Astrocyte of the spinal cord (primary cell): Measurements from ENCODE around the gene TBCCD1.

Experiments
- DNase-seq: peaks from one replicate; pipeline ENCODE4 v3.0.0; 2011; ENCODE audit warnings: low read depth, low spot score
- H3K4me3 ChIP-seq: 2 replicates; pipeline ENCODE4 v1.5.1; 2011; ENCODE audit warnings: low read depth, mild to moderate bottlenecking, low read length, moderate library complexity
- CTCF ChIP-seq: IDR thresholded peaks from 2 replicates; pipeline ENCODE4 v1.5.1; 2012; ENCODE audit warnings: low read depth, mild to moderate bottlenecking, low read length, inconsistent platforms
- in situ Hi-C: cut with HindIII; loops from 2 replicates; pipeline ENCODE4 v1.10.0; 2017; ENCODE audit warnings: low sequenced_read_pairs

TBCCD1 gene

GRCh38 chr3:186605078-186605477, 37.9 kb upstream of the TBCCD1 start:
- TF ChIP-seq CTCF = no peak
- no peak for DNase-seq
- in situ Hi-C loops = no loop called here
- no peak overlapping the region for H3K4me3 ChIP-seq

DNA sequence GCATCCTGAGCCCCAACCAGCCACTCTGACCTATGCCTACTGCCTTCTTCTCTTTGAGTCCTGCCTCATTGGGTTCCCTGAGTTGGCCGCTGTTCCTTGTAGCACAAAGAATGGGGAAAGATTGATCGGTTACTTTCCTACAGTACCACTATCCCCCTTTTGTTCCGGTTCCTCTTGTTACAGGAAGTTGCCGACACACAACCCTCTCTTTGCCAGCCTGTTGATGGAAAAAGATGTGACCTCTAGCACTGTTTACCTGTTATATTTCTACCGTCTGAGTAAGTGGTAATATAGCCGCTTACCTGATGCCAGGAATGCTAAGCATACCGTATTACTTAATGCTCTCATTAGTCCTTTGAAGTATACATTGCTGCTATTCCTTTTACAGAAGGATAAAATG, 36.0 kb upstream of the TBCCD1 start:
- no peak for DNase-seq
- in situ Hi-C loops = no loop called here
- no peak for TF ChIP-seq CTCF
- no peak overlapping the region for H3K4me3 ChIP-seq

- no peak for TF ChIP-seq CTCF
- H3K4me3 ChIP-seq = no peak overlapping the region
- in situ Hi-C loops = no loop called here
- DNase-seq = no peak
These were observed 33.8 kb upstream of the TBCCD1 start for GRCh38 chr3:186600896-186601295.

DNA sequence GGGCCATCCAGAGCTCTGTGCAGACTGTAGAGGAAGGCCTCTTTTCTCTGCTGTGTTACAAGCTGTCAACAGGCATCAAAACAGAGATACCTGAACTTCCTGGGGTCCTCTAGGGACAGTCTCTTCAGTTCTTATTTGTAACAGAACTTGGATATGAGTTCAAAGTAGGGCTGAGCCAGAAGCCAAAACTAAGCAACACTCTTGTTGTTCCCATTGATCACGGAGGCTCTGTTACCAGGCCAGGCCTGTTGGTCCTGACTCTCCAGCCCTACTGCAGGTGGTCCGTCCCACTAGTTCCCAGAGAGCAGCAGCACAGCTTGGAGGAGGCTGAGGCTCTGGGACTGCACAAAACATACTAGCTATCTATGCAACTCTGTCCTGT, 32.6 kb upstream of the TBCCD1 start:
- TF ChIP-seq CTCF = no peak
- in situ Hi-C loops = no loop called here
- H3K4me3 ChIP-seq = no peak overlapping the region
- DNase-seq = no peak

GRCh38 chr3:186599142-186599784, 32.1 kb upstream of the TBCCD1 start:
- no peak for TF ChIP-seq CTCF
- DNase-seq = no peak
- H3K4me3 ChIP-seq = no peak overlapping the region
- in situ Hi-C loops = no loop called here

DNA sequence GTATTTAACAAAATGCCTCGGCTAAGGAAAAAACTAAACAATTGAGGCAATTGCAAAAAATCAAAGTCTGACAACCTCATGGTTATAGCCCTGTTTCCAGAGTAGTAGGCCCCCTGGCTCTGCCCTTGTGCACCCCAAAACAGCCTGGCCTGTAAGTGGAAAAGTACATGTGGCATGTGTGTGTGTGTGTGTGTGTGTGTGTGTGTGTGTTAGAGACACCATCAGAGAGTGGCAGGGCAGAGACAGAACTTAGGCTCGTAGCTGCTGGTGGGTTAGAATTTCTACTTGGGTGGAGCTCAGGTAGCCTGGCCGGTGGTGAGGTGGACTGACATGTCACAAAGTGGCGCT, 31.6 kb upstream of the TBCCD1 start:
- in situ Hi-C loops = no loop called here
- DNase-seq = no peak
- no peak for TF ChIP-seq CTCF
- H3K4me3 ChIP-seq = no peak overlapping the region
